Measurements from ENCODE around the gene HNF1A.
A peak's percentile ranks its signal among the peaks of the same experiment; 100 is the strongest.

Gene HNF1A

GRCh38 chr12:120990487-120991055, 12.2 kb downstream of the HNF1A start:
- DNase-seq, result no peak

- no peak for DNase-seq
Measured at GRCh38 chr12:120991965-120992364, 13.6 kb downstream of the HNF1A start.

DNA sequence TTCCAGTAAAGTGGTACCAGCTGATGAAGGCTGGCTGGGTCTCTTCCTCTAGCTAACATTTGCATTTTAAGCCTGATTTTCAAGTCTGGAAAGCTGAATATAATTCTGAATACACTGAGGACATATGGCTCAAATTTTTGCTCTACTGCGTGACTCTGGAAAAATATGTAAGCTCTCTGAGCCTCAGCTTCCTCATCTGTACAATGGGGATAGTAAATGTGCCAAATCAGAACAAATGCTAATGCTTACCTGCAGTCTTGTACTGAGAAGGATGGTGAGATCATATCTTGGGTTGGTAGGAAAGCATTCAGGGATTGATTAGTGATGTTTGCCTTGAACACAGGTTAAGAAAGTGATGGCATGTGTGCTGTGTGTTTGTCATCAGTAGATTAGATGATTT, 14.6 kb downstream of the HNF1A start:
- DNase-seq, result no peak

DNA sequence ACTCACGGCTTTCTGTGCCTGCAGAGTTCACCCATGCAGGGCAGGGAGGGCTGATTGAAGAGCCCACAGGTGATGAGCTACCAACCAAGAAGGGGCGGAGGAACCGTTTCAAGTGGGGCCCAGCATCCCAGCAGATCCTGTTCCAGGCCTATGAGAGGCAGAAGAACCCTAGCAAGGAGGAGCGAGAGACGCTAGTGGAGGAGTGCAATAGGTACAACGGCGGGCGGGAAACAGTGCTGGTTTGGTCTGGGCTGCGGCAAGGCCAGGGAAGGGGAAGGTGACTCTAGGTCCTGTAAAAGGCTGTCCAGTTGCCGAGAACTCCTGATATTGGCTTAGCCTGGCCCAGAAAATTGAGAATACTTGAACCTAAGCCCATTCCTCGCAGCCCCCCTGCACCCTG, 15.2 kb downstream of the HNF1A start:
- DNase-seq, result no peak

DNA sequence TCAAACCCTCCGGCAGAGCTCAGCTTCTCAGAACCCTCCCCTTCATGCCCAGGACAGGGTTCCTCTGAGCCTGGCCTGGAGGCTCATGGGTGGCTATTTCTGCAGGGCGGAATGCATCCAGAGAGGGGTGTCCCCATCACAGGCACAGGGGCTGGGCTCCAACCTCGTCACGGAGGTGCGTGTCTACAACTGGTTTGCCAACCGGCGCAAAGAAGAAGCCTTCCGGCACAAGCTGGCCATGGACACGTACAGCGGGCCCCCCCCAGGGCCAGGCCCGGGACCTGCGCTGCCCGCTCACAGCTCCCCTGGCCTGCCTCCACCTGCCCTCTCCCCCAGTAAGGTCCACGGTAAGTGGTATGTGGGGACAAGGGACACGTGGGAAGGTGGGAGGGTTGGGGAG, 15.7 kb downstream of the HNF1A start:
- DNase-seq, result no peak

GRCh38 chr12:120994589-120995337, 16.4 kb downstream of the HNF1A start:
- no peak for DNase-seq

- DNase-seq, result no peak
Measured at GRCh38 chr12:120996133-120996746, 17.9 kb downstream of the HNF1A start.

DNA sequence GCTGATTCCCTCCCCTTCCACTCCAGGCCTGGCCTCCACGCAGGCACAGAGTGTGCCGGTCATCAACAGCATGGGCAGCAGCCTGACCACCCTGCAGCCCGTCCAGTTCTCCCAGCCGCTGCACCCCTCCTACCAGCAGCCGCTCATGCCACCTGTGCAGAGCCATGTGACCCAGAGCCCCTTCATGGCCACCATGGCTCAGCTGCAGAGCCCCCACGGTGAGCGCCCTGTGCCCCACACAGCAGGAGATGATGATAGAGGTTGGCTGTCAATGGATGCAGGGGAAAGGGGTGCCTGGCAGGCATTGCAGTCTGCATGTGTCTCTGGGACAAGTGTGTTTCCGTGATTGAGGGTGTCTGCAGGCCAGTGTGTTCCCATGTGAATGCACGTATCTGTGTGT, 19.1 kb downstream of the HNF1A start:
- DNase-seq, result no peak

GRCh38 chr12:120998435-120998834, 20.1 kb downstream of the HNF1A start:
- no peak for DNase-seq

DNA sequence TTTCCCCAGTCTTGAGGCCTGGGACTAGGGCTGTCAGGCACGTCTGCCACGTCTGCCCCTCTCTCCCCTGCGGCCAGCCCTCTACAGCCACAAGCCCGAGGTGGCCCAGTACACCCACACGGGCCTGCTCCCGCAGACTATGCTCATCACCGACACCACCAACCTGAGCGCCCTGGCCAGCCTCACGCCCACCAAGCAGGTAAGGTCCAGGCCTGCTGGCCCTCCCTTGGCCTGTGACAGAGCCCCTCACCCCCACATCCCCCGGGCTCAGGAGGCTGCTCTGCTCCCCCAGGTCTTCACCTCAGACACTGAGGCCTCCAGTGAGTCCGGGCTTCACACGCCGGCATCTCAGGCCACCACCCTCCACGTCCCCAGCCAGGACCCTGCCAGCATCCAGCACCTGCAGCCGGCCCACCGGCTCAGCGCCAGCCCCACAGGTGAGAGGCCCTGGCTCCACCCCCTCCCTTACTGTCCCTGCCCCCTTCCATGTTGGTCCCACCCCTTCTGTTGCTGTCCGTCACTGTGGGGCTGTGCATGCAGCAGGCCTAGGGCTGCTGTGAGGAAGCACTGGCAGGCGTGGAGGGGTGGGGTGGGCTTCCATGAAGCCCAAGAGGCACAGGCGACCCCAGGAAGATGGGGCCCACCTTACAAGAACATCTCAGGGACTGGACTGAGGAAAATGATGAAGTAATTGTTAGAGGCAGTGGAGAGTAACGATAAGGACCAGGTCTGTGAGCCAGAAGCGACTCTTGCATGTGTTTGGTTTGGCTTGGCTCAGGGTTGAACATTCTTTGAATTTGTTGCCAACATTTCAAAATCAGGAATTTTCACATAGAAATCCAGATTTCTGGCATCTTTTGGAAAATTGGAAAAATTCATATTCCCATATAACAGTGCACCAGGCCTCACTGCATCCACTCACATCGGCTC, 21.1 kb downstream of the HNF1A start:
- no peak for DNase-seq

- DNase-seq, result no peak
Measured at GRCh38 chr12:121000530-121000929, 22.2 kb downstream of the HNF1A start.

GRCh38 chr12:121001060-121001459, 22.7 kb downstream of the HNF1A start:
- DNase-seq, result no peak

GRCh38 chr12:121001841-121002483, 23.6 kb downstream of the HNF1A start:
- DNase-seq, result no peak

DNA sequence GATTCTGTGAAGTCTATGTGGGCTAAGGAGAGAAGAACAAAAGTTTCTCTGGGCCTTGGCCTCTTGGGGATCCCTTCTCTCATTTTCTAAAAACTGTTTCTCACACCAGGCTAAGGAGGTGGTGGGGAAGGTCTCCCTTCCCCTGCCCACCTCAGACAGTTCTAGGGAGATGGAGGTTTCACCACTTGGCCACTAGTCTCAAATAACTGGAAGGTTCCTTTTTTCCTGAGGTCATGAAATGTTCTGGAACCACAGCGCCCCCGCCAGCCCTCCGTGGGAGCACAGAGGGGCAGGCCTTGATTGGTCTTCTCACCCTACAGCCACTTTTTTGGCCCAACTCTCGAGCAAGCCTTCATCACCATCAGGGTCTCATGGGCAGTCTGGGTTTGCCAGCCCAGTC, 25.3 kb downstream of the HNF1A start:
- DNase-seq, result no peak

GRCh38 chr12:121004253-121004815, 26.0 kb downstream of the HNF1A start:
- no peak for DNase-seq

GRCh38 chr12:121005346-121005815, 27.0 kb downstream of the HNF1A start:
- DNase-seq, result peak; percentile 14

GRCh38 chr12:121008347-121009098, 30.2 kb downstream of the HNF1A start:
- no peak for DNase-seq

GRCh38 chr12:121009741-121010140, 31.4 kb downstream of the HNF1A start:
- no peak for DNase-seq

DNA sequence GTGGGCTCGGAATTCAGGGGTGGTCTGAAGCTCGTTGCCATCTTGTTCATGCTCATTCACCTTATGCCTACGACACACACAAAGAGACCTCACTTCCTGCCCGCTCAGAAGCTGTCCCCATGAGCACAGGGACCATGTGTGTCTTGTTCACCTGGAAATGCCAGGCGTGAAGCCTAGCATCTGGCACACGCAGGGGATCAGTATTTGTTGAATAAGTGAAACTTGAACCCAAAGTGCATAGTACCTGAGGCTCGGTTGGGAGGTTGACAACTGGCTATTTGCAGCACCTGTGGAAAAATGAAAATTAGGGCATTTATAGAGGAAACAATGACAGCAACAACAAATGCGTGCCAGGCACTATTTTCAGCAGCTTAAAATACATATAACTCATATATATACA, 32.5 kb downstream of the HNF1A start:
- DNase-seq, result no peak

DNA sequence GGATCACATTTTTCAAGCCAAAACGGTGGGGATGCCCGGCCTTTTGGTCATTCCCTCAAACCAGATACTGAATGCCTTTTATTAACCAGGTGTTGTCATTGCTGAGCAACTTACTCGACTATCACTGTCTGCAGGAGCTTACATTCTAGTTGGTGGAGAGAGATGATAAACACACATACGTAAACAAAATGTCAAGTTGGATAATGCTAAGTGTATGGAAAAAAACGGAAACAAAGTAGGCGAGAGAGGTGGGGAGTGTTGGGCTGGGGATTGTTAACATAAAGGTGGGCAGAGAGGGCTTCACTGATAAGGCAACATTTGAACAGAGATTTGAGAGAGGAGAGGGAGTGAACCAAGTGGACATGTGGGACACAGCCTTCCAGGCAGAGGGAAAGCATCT, 33.5 kb downstream of the HNF1A start:
- no peak for DNase-seq

DNA sequence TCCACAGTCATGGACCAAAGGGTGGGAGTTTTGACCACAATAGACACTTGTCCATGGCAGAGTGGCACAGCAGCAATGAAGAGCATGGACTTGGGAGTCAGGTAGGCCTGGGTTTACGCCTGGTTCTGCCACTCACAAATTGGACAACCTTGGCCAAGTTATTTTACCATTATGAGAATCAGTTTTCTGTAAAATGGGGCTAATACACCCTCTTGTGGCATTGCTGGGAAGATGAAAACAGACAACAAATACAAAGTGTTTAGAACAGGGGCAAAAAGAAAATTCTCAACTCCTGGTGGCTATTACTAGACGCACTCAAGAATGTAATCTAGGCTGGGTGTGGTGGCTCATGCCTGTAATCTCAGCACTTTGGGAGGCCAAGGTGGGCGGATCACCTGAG, 35.4 kb downstream of the HNF1A start:
- DNase-seq, result no peak
